ENCODE data around the gene PIGM.
"Not testable (repeated sequence)": the region's sequence is repeated elsewhere in the genome, so short reads cannot be mapped to it uniquely, and the experiment has no call there.

The PIGM gene

DNA sequence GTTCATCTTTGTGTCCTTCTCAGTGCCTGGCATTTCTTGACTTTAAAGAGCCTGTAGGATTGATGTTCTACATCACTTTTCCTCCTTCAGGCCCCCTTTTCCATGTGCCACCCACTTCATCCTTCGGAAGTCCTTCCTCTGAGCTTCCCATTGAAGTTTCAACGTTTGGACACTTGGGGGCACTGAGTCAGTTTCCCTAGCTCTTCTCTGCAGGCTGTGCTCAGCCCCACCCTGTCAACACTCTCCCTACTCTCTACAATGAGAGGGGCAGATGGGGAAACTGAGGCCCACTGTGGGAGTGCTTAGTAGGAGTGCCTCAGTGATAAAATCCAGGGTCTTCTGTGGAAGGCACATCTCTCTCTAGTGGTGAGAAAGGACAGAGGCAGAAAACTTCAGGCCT lies 26.3 kb upstream of the PIGM start:
- no peak for DNase-seq

- no peak for DNase-seq
Observed at GRCh38 chr1:160056648-160057169, 24.9 kb upstream of the PIGM start.

- DNase-seq = no peak
Observed at GRCh38 chr1:160053548-160054365, 22.0 kb upstream of the PIGM start.

- no peak for DNase-seq
Observed at GRCh38 chr1:160052936-160053335, 21.1 kb upstream of the PIGM start.

DNA sequence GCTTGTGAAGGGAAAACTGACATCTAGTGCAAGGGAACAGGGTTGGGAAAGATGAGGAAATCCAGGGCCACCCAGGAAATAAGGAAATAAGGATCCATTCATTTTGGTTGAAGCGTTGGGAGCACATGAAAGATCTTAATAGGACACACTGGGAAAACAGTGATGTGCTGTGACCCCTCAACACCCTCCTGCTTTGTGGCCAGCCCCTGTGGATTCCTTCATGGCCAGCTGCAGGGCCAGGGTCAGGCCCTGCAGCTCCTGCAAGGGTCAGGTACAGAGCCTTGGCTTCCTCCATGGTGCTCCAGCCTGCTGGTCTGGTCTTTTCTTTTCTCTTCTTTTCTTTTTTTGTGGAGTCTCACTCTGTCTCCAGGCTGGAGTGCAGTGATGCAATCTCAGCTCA lies 18.8 kb upstream of the PIGM start:
- no peak for DNase-seq

DNA sequence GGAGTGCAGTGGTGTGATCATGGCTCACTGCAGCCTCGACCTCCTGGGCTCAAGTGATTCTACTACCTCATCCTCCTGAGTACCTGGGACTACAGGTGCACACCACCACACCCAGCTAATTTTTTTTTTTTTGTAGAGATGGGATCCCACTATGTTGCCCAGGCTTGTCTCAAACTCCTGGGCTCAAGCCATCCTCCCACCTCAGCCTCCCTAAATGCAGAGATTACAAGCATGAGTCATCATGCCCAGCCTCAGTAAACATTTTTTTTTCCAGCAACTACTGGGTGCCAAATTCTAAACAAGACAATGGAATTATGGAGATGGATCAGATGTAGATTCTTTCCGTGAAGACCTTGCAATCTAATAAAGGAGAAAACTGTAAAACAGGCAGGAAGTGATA lies 18.4 kb upstream of the PIGM start:
- not testable (repeated sequence) for DNase-seq

GRCh38 chr1:160049101-160049500 lies 17.3 kb upstream of the PIGM start:
- DNase-seq = no peak

- no peak for DNase-seq
Observed at GRCh38 chr1:160048335-160048734, 16.5 kb upstream of the PIGM start.

GRCh38 chr1:160047111-160047991 lies 15.6 kb upstream of the PIGM start:
- DNase-seq = no peak

GRCh38 chr1:160046494-160047110 lies 14.8 kb upstream of the PIGM start:
- DNase-seq = no peak

DNA sequence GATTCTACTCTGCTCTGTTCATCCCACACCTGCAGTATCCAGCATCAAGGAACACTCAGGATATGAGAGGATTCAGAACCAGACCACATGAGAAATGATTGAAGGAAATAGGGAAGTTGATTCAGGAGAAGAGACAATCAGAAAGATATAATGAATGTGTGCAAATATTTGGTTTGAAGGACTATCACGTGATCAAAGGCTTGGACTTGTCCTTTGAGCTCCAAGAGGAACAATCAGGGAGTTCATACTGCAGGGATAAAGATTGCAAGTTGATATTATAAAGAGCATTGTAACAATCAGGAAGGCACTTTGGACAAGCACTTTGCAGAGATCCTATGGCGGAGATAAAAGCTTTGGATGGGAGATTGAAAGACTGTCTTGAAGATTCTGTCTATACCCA lies 13.9 kb upstream of the PIGM start:
- no peak for DNase-seq

DNA sequence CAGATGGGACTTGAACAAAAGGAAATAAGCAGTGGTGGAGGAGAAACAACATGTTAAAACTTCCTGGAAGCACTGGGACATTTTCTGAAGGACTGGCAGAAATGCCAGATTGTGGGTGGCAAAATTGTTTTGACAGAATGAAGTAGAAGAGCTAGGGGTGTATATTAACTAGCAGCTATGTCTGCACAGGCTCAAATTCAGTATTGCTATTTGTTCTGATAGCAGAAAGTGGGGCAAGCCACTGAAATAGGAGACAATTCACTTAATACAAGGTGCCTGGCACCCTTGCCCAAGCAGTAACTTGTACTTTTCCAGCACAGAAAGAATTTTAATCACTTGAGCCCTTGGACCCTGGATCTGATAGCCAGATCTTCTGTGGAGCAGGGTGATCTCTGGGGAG lies 11.8 kb upstream of the PIGM start:
- DNase-seq = no peak

GRCh38 chr1:160040476-160040875 lies 8.7 kb upstream of the PIGM start:
- DNase-seq = no peak

GRCh38 chr1:160032165-160032820 lies 503 bp upstream of the PIGM start:
- no peak for DNase-seq

- DNase-seq = no peak
Observed at GRCh38 chr1:160030657-160031364, 979 bp downstream of the PIGM start.

DNA sequence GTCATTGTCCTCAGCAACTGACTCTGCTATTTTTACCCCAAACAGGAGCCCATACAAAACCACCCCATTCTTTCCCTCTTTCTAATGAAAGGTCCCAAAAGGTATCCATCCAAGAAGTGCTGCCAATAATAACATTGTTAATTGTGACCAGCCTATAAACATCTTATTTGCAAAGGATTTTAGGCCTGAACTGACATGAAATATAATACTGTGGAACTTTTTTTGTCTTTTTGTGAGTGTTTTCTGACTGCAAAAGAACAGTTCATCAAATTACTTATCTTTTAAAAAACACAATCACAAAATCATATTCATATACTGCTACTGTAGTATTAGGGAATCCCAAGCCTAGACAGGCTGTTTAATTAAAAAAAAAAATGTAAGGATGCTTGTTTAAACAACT lies 3.4 kb downstream of the PIGM start:
- no peak for DNase-seq

- DNase-seq = no peak
Observed at GRCh38 chr1:160025314-160025713, 6.5 kb downstream of the PIGM start.

DNA sequence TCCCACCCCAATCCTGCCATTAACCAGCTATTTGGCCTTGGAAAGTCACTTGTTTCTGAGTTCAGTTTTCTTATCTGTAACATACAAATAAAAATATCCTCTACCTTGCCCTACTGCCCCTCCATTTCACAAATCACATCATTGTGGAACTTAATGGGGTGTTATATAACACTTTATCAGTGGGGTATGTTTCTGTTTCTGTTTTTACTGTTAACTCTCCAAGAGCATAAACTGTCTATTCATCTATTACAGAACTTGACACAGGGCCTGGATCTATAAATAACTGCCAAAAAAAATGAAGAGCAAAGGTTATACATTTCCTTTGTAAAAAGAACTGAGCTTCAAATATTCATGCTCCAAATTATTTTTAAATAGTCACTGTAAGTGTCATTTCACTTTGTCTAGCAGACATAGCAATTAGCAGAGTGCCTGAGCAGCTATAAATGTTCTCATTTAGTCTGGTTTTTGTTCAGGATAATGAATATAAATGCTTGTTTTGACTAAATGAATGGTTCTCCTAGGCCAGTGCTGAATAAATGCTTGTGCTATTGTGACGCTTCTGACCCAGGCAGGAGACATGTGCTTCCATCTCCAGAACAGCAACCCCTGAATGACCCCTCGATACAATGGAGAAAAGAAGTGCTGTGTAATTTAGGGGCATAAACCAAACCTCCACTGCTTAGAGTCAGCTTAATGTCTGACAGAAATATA lies 7.4 kb downstream of the PIGM start:
- no peak for DNase-seq

DNA sequence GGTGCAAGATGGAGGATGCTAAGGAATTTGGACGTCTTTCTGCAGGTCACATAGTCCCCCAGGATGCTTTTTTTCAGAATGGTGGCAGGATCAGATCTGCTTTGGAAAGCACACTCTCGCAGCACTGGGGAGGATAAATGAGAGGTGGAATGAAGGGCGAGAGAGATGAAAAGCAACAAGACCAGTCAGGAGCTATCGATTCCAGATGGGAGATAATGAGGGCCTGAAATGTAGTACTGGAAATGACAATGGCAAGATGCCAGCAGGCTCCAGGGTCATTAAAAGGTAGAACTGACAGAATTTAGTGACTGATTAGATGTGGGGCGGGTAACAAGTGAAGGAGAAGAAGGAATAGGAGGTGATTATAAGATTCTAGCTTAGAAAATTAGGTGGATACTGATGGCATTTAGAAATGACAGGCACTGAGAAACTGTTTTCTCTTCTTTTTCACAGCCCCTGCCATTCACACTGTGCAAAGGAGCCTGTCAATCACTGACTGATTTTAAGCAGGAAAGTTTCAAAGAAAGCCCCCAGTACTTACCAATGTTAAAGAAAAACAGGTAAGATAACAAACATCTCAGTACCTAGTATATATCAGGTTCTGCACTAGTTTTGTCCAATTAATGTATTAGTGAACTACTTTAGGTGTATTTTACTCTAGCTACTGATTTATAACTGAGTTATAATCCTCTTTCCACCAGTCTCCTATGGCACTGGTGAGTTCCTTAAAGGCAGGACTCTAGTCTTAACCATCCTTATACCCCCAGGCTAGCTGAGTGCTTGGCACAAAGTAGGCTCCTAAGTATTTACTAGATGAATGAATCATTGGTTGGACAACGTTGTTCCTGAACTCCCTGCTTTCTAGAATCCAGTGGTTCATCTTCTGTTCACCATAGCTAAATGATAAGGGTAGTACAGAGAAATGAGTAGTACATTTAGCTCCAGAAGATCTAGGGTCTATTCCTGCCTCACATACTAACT lies 9.2 kb downstream of the PIGM start:
- DNase-seq = no peak

- no peak for DNase-seq
Observed at GRCh38 chr1:160021376-160022074, 10.3 kb downstream of the PIGM start.

Data from NCI-H1105 (cell line).